Panc1 (cell line): Measurements from ENCODE around the gene EGFL7. TPM values are rescaled to one million over a fixed set of nuclear protein-coding genes. Genes with fewer than 3 reads are reported as not detected.
A peak's percentile ranks its signal among the peaks of the same experiment; 100 is the strongest.

Experiments used
- ATAC-seq: fragments of 200-7000 bp; cut with Tn5 transposase; 2 replicates; pipeline ENCODE4 v1.9.1; 2020; ENCODE audit warnings: mild to moderate bottlenecking, moderate library complexity
- BruUV-seq: library from RNA; stranded (reverse); fragments of 400-500 nt; replicated peaks from 2 replicates; lab custom pipeline; 2021; lab: Mats Ljungman, UMichigan
- CTCF ChIA-PET: fragments of 300-600 bp; sonication (Branson Sonifier 250); formaldehyde crosslinking; loops from one replicate; lab custom pipeline; 2022; ENCODE audit warnings: antibody characterized with exemption; lab: Charles Lee
- POLR2A ChIA-PET: fragments of 300-600 bp; sonication (Branson Sonifier 250); formaldehyde crosslinking; loops from one replicate; lab custom pipeline; 2022; ENCODE audit warnings: antibody characterized with exemption; lab: Charles Lee
- DNase-seq: peaks from one replicate; pipeline ENCODE4 v3.0.0-alpha.2; 2010; ENCODE audit warnings: low read depth, low spot score
- H3K27ac ChIP-seq: 2 replicates; pipeline ENCODE4 v1.5.1; 2011; ENCODE audit warnings: mild to moderate bottlenecking, low read length, inconsistent platforms
- H3K27me3 ChIP-seq: fragments of 200-500 bp; sonication (Bioruptor generic); 2 replicates; pipeline ENCODE4 v1.6.0; 2014; ENCODE audit warnings: low read length, inconsistent platforms; ENCODE audit not compliant: control insufficient read depth, insufficient read depth
- H3K36me3 ChIP-seq: fragments of 200-500 bp; sonication (Bioruptor generic); 2 replicates; pipeline ENCODE4 v1.5.1; 2014; ENCODE audit warnings: inconsistent platforms, mild to moderate bottlenecking, low read length, moderate library complexity; ENCODE audit not compliant: control insufficient read depth, insufficient read depth
- H3K4me1 ChIP-seq: 2 replicates; pipeline ENCODE4 v1.5.1; 2011; ENCODE audit warnings: inconsistent platforms, mild to moderate bottlenecking, low read length, moderate library complexity; ENCODE audit not compliant: control insufficient read depth, insufficient read depth
- H3K4me3 ChIP-seq, 2 experiments: 2 replicates each; pipeline ENCODE4 v1.5.1; 2011 to 2012; ENCODE audit warnings: low read depth in 2 of 2, low read length in 2 of 2, mild to moderate bottlenecking in 2 of 2, inconsistent platforms in 1 of 2, moderate library complexity in 1 of 2
- H3K9me3 ChIP-seq: fragments of 200-500 bp; sonication (Bioruptor generic); 2 replicates; pipeline ENCODE4 v1.5.1; 2014; ENCODE audit warnings: low read depth, mild to moderate bottlenecking, inconsistent platforms, low read length, moderate library complexity; ENCODE audit not compliant: control insufficient read depth, insufficient read depth
- POLR2AphosphoS5 ChIP-seq: IDR thresholded peaks from 2 replicates; pipeline ENCODE4 v1.6.1; 2012; ENCODE audit warnings: mild to moderate bottlenecking, low read depth, low read length, moderate library complexity
- SIN3A ChIP-seq: IDR thresholded peaks from 2 replicates; pipeline ENCODE4 v1.6.1; 2012; ENCODE audit warnings: low read depth, mild to moderate bottlenecking, low read length, moderate library complexity, borderline replicate concordance; ENCODE audit not compliant: insufficient read depth
- TCF7L2 ChIP-seq: IDR thresholded peaks from 2 replicates; pipeline ENCODE4 v1.6.1; 2011; ENCODE audit warnings: mild to moderate bottlenecking, low read depth, low read length, inconsistent platforms
- in situ Hi-C: cut with HindIII; loops from 2 replicates; pipeline ENCODE4 v1.10.0; 2016; ENCODE audit warnings: low sequenced_read_pairs, low pct_unique_long_range_greater_than_20kb
- intact Hi-C: fragments of 100-400 bp; cut with micrococcal nuclease; formaldehyde crosslinking; loops from one replicate; pipeline ENCODE4 v1.10.0; 2022; ENCODE audit not compliant: unreplicated experiment
- total RNA-seq: library from RNA; stranded (reverse); gene quantifications from one replicate; pipeline ENCODE4 v1.2.1, GENCODE V29; 2021; ENCODE audit not compliant: unreplicated experiment
- TF ChIP-seq, protein P1 (sequence below): fragments of 450-650 bp; IDR thresholded peaks from 2 replicates; pipeline ENCODE4 v1.5.1; 2017; ENCODE audit warnings: mild to moderate bottlenecking
- TF ChIP-seq, protein P2 (sequence below), 2 experiments: IDR thresholded peaks; 2 replicates each; pipeline ENCODE4 v1.6.1; 2011 to 2012; ENCODE audit warnings: low read depth in 2 of 2, control low read depth in 1 of 2, low read length in 1 of 2, mild to moderate bottlenecking in 1 of 2, moderate library complexity in 1 of 2; ENCODE audit not compliant: insufficient read depth in 1 of 2

EGFL7 gene
- total RNA-seq, 1 experiment from 2014 or later: 42.3 TPM

DNA sequence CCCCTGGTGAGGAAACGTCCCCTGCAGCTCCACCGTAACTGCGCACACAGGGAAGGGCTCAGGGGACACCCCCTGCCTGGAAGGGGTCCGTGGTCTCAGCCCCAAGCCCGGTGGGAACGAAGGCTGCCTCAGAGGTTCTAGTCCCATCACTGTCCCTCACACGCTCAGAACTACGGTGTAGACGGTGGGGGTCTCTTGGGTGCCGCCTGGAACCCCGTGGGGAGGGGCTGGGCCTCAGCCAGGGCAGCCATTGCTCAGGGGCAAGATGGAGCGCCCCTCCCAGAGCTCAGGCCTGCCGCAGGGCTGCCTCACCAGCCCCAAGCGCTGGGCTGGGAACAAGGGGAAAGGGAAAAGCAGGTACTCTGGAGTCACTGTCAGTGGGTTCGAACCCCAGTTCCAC is 21.6 kb downstream of the EGFL7 start:
- Histone ChIP-seq H3K27ac (no peak overlapping the region), H3K4me1 (peaks cover 20% of the 10 kb centered on the region; the same call in 1 of the 2 replicates), H3K36me3 (no peaks in the 10 kb centered on the region), H3K4me3 (no peak overlapping the region), H3K9me3 (no peaks in the 10 kb centered on the region), H3K27me3 (no peaks in the 10 kb centered on the region)
- ATAC-seq (no peak), DNase-seq (no peak)
- POLR2A ChIA-PET: interaction anchor here (0.6 kb wide), 1 partner anchor 9 kb away, joined by 11 read pairs; no protein-coding TSS in a partner anchor
- in situ Hi-C loops (no loop called here), intact Hi-C loops (no loop called here)
- CTCF ChIA-PET: no interaction called here
- TSS peak; percentile 49 for BruUV-seq
- TF ChIP-seq POLR2AphosphoS5: no peak
- TF ChIP-seq, protein P1, sequence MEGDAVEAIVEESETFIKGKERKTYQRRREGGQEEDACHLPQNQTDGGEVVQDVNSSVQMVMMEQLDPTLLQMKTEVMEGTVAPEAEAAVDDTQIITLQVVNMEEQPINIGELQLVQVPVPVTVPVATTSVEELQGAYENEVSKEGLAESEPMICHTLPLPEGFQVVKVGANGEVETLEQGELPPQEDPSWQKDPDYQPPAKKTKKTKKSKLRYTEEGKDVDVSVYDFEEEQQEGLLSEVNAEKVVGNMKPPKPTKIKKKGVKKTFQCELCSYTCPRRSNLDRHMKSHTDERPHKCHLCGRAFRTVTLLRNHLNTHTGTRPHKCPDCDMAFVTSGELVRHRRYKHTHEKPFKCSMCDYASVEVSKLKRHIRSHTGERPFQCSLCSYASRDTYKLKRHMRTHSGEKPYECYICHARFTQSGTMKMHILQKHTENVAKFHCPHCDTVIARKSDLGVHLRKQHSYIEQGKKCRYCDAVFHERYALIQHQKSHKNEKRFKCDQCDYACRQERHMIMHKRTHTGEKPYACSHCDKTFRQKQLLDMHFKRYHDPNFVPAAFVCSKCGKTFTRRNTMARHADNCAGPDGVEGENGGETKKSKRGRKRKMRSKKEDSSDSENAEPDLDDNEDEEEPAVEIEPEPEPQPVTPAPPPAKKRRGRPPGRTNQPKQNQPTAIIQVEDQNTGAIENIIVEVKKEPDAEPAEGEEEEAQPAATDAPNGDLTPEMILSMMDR: no peak
- TF ChIP-seq SIN3A: no peak
- no peak for TF ChIP-seq TCF7L2
- TF ChIP-seq, protein P2, sequence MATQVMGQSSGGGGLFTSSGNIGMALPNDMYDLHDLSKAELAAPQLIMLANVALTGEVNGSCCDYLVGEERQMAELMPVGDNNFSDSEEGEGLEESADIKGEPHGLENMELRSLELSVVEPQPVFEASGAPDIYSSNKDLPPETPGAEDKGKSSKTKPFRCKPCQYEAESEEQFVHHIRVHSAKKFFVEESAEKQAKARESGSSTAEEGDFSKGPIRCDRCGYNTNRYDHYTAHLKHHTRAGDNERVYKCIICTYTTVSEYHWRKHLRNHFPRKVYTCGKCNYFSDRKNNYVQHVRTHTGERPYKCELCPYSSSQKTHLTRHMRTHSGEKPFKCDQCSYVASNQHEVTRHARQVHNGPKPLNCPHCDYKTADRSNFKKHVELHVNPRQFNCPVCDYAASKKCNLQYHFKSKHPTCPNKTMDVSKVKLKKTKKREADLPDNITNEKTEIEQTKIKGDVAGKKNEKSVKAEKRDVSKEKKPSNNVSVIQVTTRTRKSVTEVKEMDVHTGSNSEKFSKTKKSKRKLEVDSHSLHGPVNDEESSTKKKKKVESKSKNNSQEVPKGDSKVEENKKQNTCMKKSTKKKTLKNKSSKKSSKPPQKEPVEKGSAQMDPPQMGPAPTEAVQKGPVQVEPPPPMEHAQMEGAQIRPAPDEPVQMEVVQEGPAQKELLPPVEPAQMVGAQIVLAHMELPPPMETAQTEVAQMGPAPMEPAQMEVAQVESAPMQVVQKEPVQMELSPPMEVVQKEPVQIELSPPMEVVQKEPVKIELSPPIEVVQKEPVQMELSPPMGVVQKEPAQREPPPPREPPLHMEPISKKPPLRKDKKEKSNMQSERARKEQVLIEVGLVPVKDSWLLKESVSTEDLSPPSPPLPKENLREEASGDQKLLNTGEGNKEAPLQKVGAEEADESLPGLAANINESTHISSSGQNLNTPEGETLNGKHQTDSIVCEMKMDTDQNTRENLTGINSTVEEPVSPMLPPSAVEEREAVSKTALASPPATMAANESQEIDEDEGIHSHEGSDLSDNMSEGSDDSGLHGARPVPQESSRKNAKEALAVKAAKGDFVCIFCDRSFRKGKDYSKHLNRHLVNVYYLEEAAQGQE (IDR thresholded peaks at IDR 0.05; ENCODE audit: insufficient read depth in 1 of 2, low read depth in 2 of 2, low read length in 1 of 2): no peak

DNA sequence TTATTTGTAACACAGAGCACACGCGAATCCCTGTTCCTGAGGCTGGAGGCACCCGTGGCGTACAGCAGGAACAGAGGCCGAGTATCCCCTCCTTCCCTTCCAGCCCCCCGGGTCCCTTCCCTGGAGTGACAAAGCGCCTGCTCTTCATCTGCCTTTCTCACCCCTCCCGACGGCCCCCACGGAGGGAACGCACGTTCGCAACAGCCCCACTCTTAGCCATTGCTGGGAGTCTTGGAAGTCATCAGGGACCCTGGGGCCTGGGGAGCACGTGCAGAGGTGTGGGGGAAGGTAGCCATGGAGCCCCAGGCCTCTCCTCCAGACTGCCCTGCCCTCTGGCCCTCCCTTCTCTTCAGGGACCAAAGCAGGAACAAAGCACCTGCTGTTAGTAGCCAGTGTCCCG is 22.1 kb downstream of the EGFL7 start:
- H3K4me3 ChIP-seq: no peak overlapping the region
- peaks cover 20% of the 10 kb centered on the region; the same call in 1 of the 2 replicates for H3K4me1 ChIP-seq
- H3K9me3 ChIP-seq: no peaks in the 10 kb centered on the region
- DNase-seq: no peak
- in situ Hi-C loops (no loop called here), intact Hi-C loops (no loop called here)
- TF ChIP-seq, protein P2 (IDR thresholded peaks at IDR 0.05; ENCODE audit: insufficient read depth in 1 of 2, low read depth in 2 of 2, low read length in 1 of 2): no peak
- TF ChIP-seq SIN3A: no peak
- no peak for TF ChIP-seq TCF7L2
- no peak overlapping the region for H3K27ac ChIP-seq
- POLR2A ChIA-PET: no interaction called here
- CTCF ChIA-PET: no interaction called here
- BruUV-seq: no TSS peak
- no peaks in the 10 kb centered on the region for H3K27me3 ChIP-seq
- ATAC-seq: no peak
- H3K36me3 ChIP-seq: no peaks in the 10 kb centered on the region
